GM12878 (cell line): ENCODE measurements around the gene CCR2. TPM values are rescaled to one million over a fixed set of nuclear protein-coding genes. Genes with fewer than 3 reads are reported as not detected.

ENCODE experiments used
- BCL11A ChIP-seq: IDR thresholded peaks from 2 replicates; pipeline ENCODE4 v1.6.1; 2011; ENCODE audit warnings: low read depth, low read length
- ETV6 ChIP-seq, 2 experiments: fragments of 450-650 bp in 1 of 2; IDR thresholded peaks in 1 of 2; conservative IDR thresholded peaks in 1 of 2; 2 replicates each; pipeline ENCODE4 v1.6.1; 2014; ENCODE audit warnings: antibody characterized with exemption in 1 of 2, borderline replicate concordance in 1 of 2, low read depth in 1 of 2, mild to moderate bottlenecking in 1 of 2, moderate library complexity in 1 of 2
- FOS ChIP-seq: IDR thresholded peaks from 3 replicates; pipeline ENCODE4 v1.6.1; 2011; ENCODE audit warnings: borderline replicate concordance; ENCODE audit not compliant: insufficient read length; ENCODE audit errors: extremely low read depth
- GABPA ChIP-seq: IDR thresholded peaks from 2 replicates; pipeline ENCODE4 v1.6.1; 2014; ENCODE audit warnings: antibody characterized with exemption, low read depth, mild to moderate bottlenecking, inconsistent platforms
- HDAC6 ChIP-seq: fragments of 200-600 bp; sonication (generic); IDR thresholded peaks from one replicate; pipeline ENCODE4 v1.8.0; 2017; ENCODE audit warnings: antibody characterized with exemption; ENCODE audit not compliant: unreplicated experiment
- IKZF2 ChIP-seq, 2 experiments: fragments of 450-650 bp; IDR thresholded peaks; 2 replicates each; pipeline ENCODE4 v1.6.1; 2017; ENCODE audit warnings: mild to moderate bottlenecking in 2 of 2, moderate library complexity in 2 of 2
- KDM1A ChIP-seq: fragments of 200-600 bp; sonication (generic); IDR thresholded peaks from 2 replicates; pipeline ENCODE4 v1.6.1; 2016; ENCODE audit warnings: borderline replicate concordance
- KLF5 ChIP-seq: fragments of 450-650 bp; IDR thresholded peaks from 2 replicates; pipeline ENCODE4 v1.6.1; 2014; ENCODE audit warnings: mild to moderate bottlenecking; ENCODE audit not compliant: partially characterized antibody
- MYB ChIP-seq: fragments of 150-350 bp; IDR thresholded peaks from 2 replicates; pipeline ENCODE4 v1.6.1; 2014; ENCODE audit warnings: mild to moderate bottlenecking, low read depth, low read length, borderline replicate concordance
- RAD21 ChIP-seq: IDR thresholded peaks from 2 replicates; pipeline ENCODE4 v1.6.1; 2011; ENCODE audit warnings: mild to moderate bottlenecking, low read depth, low read length, moderate library complexity; ENCODE audit not compliant: insufficient read depth
- RUNX3 ChIP-seq: IDR thresholded peaks from 2 replicates; pipeline ENCODE4 v1.6.1; 2012; ENCODE audit warnings: low read length, inconsistent platforms
- SIN3A ChIP-seq: IDR thresholded peaks from 2 replicates; pipeline ENCODE4 v1.6.1; 2012; ENCODE audit warnings: low read depth, low read length, improper control_type of control experiment
- SMAD5 ChIP-seq: IDR thresholded peaks from 2 replicates; pipeline ENCODE4 v1.6.1; 2016; ENCODE audit warnings: antibody characterized with exemption, low read depth
- ZNF217 ChIP-seq: fragments of 450-650 bp; IDR thresholded peaks from 2 replicates; pipeline ENCODE4 v1.6.1; 2017; ENCODE audit warnings: antibody characterized with exemption, mild to moderate bottlenecking
- ZNF24 ChIP-seq: fragments of 450-650 bp; IDR thresholded peaks from 2 replicates; pipeline ENCODE4 v1.6.1; 2017; ENCODE audit warnings: antibody characterized with exemption, mild to moderate bottlenecking
- polyA plus RNA-seq, 11 experiments: library from polyadenylated mRNA; depleted of rRNA in 4 of 11; unstranded in 6 of 11; stranded (reverse) in 5 of 11; fragments of >200 nt; fragmentation: Nextera tagmentation in 4 of 11; fragmentation: Illumina TruSeq in 1 of 11; extraction: Ambion mirVana in 4 of 11; extraction: Trizol in 1 of 11; gene quantifications; 1 replicate in 1 of 11; 2 replicates in 10 of 11; pipeline versions ENCODE4 v1.2.1 to v1.2.3, GENCODE V29; 2011 to 2016; ENCODE audit warnings: inconsistent platforms in 2 of 11, missing spikeins in 2 of 11, low read depth in 1 of 11
- total RNA-seq, 4 experiments: library from RNA; depleted of rRNA in 3 of 4; stranded (reverse); fragments of >200 nt in 3 of 4; fragmentation: Illumina TruSeq in 1 of 4; extraction: Trizol in 1 of 4; gene quantifications; 2 replicates each; pipeline versions ENCODE4 v1.2.1 to v1.2.3, GENCODE V29; 2013 to 2021
- TF ChIP-seq, protein P1 (sequence below): fragments of 450-650 bp; formaldehyde crosslinking; IDR thresholded peaks from 2 replicates; pipeline ENCODE4 v1.4.0; 2022; ENCODE audit warnings: mild to moderate bottlenecking, moderate library complexity
- TF ChIP-seq, protein P2 (sequence below): IDR thresholded peaks from 2 replicates; pipeline ENCODE4 v1.6.1; 2012; ENCODE audit warnings: low read depth, low read length, improper control_type of control experiment
- TF ChIP-seq, protein P3 (sequence below), 3 experiments: IDR thresholded peaks in 2 of 3; conservative IDR thresholded peaks in 1 of 3; 2 replicates each; pipeline ENCODE4 v1.5.1; 2011; ENCODE audit warnings: low read depth in 3 of 3, low read length in 3 of 3, mild to moderate bottlenecking in 3 of 3, control low read depth in 2 of 3, moderate library complexity in 2 of 3, inconsistent platforms in 1 of 3, mixed read lengths in 1 of 3; ENCODE audit not compliant: control insufficient read depth in 2 of 3, insufficient read depth in 1 of 3; ENCODE audit errors: extremely low read depth in 1 of 3
- TF ChIP-seq, protein P4 (sequence below): fragments of 450-650 bp; IDR thresholded peaks from 2 replicates; pipeline ENCODE4 v1.6.1; 2014; ENCODE audit warnings: mild to moderate bottlenecking

Gene CCR2
- total and polyA plus RNA-seq, 10 of the 15 experiments (the other 5 are each of a cell fraction or from before 2014, with no cell fraction given) = 1.9 to 4.7 (median 3.5) TPM; not detected in 1

GRCh38 chr3:46349484-46350261 is 4.2 kb upstream of the CCR2 start (continued):
- TF ChIP-seq, protein P1, sequence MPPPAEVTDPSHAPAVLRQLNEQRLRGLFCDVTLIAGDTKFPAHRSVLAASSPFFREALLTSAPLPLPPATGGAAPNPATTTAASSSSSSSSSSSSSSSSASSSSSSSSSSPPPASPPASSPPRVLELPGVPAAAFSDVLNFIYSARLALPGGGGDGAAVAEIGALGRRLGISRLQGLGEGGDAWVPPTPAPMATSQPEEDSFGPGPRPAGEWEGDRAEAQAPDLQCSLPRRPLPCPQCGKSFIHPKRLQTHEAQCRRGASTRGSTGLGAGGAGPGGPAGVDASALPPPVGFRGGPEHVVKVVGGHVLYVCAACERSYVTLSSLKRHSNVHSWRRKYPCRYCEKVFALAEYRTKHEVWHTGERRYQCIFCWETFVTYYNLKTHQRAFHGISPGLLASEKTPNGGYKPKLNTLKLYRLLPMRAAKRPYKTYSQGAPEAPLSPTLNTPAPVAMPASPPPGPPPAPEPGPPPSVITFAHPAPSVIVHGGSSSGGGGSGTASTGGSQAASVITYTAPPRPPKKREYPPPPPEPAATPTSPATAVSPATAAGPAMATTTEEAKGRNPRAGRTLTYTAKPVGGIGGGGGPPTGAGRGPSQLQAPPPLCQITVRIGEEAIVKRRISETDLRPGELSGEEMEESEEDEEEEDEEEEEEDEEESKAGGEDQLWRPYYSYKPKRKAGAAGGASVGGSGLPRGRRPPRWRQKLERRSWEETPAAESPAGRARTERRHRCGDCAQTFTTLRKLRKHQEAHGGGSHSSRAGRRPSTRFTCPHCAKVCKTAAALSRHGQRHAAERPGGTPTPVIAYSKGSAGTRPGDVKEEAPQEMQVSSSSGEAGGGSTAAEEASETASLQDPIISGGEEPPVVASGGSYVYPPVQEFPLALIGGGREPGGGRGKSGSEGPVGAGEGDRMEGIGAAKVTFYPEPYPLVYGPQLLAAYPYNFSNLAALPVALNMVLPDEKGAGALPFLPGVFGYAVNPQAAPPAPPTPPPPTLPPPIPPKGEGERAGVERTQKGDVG (CRISPR knock-in tag) = no peak
- TF ChIP-seq GABPA (no peak), ZNF217 (no peak), FOS (no peak), SIN3A (no peak), KLF5 (no peak), HDAC6 (no peak), RAD21 (no peak), MYB (no peak), SMAD5 (no peak), KDM1A (no peak), IKZF2 (IDR thresholded peaks at IDR 0.05) (peak in 1 of 2 experiments; percentile 21; a peak in 1 of 4 replicates), RUNX3 (peak; percentile 94), ZNF24 (no peak), BCL11A (no peak), ETV6 (conservative IDR thresholded peaks at IDR 0.05 in 1 of 2, IDR thresholded peaks at IDR 0.05 in 1 of 2; ENCODE audit: borderline replicate concordance in 1 of 2, low read depth in 1 of 2) (no peak)
- TF ChIP-seq, protein P2, sequence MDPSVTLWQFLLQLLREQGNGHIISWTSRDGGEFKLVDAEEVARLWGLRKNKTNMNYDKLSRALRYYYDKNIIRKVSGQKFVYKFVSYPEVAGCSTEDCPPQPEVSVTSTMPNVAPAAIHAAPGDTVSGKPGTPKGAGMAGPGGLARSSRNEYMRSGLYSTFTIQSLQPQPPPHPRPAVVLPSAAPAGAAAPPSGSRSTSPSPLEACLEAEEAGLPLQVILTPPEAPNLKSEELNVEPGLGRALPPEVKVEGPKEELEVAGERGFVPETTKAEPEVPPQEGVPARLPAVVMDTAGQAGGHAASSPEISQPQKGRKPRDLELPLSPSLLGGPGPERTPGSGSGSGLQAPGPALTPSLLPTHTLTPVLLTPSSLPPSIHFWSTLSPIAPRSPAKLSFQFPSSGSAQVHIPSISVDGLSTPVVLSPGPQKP = no peak
- TF ChIP-seq, protein P3, sequence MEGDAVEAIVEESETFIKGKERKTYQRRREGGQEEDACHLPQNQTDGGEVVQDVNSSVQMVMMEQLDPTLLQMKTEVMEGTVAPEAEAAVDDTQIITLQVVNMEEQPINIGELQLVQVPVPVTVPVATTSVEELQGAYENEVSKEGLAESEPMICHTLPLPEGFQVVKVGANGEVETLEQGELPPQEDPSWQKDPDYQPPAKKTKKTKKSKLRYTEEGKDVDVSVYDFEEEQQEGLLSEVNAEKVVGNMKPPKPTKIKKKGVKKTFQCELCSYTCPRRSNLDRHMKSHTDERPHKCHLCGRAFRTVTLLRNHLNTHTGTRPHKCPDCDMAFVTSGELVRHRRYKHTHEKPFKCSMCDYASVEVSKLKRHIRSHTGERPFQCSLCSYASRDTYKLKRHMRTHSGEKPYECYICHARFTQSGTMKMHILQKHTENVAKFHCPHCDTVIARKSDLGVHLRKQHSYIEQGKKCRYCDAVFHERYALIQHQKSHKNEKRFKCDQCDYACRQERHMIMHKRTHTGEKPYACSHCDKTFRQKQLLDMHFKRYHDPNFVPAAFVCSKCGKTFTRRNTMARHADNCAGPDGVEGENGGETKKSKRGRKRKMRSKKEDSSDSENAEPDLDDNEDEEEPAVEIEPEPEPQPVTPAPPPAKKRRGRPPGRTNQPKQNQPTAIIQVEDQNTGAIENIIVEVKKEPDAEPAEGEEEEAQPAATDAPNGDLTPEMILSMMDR (IDR thresholded peaks at IDR 0.05 in 2 of 3, conservative IDR thresholded peaks at IDR 0.05 in 1 of 3; ENCODE audit: control insufficient read depth in 2 of 3, extremely low read depth in 1 of 3, insufficient read depth in 1 of 3, low read depth in 3 of 3, low read length in 3 of 3) = no peak
- TF ChIP-seq, protein P4, sequence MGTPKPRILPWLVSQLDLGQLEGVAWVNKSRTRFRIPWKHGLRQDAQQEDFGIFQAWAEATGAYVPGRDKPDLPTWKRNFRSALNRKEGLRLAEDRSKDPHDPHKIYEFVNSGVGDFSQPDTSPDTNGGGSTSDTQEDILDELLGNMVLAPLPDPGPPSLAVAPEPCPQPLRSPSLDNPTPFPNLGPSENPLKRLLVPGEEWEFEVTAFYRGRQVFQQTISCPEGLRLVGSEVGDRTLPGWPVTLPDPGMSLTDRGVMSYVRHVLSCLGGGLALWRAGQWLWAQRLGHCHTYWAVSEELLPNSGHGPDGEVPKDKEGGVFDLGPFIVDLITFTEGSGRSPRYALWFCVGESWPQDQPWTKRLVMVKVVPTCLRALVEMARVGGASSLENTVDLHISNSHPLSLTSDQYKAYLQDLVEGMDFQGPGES = no peak
- TF ChIP-seq, all 136 proteins: peak for 9
